ENCODE results near the gene ZNF521.

ZNF521 gene

GRCh38 chr18:25140962-25141308, 211.0 kb downstream of the ZNF521 start:
- Histone ChIP-seq H4K91ac (ENCODE audit: low read depth, low read length, poor library complexity) (no peak overlapping the region), H3K27me3 (ENCODE audit: control insufficient read depth in 3 of 3, insufficient read depth in 3 of 3, low read depth in 1 of 3, low read length in 3 of 3) (no peaks in the 10 kb centered on the region), H3K4me1 (ENCODE audit: control insufficient read depth in 2 of 2, insufficient read depth in 1 of 2, low read depth in 1 of 2, low read length in 2 of 2) (peaks cover 12 to 13% of the 10 kb centered on the region in 2 donors), H3K18ac (ENCODE audit: low read length) (no peak overlapping the region), H2BK12ac (ENCODE audit: low read length) (no peak overlapping the region), H3K27ac (replicated peaks; ENCODE audit: low read length) (no peak overlapping the region), H3K9ac (ENCODE audit: low read depth, low read length, poor library complexity) (no peak overlapping the region), H2AK5ac (ENCODE audit: low read depth, low read length) (no peak overlapping the region), H2BK120ac (ENCODE audit: low read depth, low read length) (no peak overlapping the region), H3K14ac (ENCODE audit: low read length) (no peak overlapping the region), H3K4ac (ENCODE audit: low read length) (no peak overlapping the region), H3K9me3 (replicated peaks in 1 of 2; ENCODE audit: control insufficient read depth in 2 of 2, insufficient read depth in 1 of 2, low read depth in 1 of 2, low read length in 2 of 2) (no peaks in the 10 kb centered on the region), H4K8ac (ENCODE audit: low read depth, low read length) (no peak overlapping the region), H3K4me3 (ENCODE audit: low read length in 2 of 2) (no peak overlapping the region), H3K4me2 (ENCODE audit: insufficient read depth, low read length, poor library complexity, severe bottlenecking) (no peak overlapping the region), H2AFZ (ENCODE audit: low read length) (no peak overlapping the region), H3K23ac (ENCODE audit: low read depth, low read length, poor library complexity) (no peak overlapping the region), H2BK15ac (ENCODE audit: low read length) (no peak overlapping the region), H2BK5ac (ENCODE audit: low read length) (no peak overlapping the region), H3K79me1 (ENCODE audit: low read depth, low read length) (peaks cover 2% of the 10 kb centered on the region), H3K36me3 (replicated peaks in 1 of 2; ENCODE audit: control insufficient read depth in 2 of 2, insufficient read depth in 2 of 2, low read length in 2 of 2) (peaks cover 0 to 17% of the 10 kb centered on the region in 2 donors)
- WGBS, 2 donors (ENCODE audit: extremely low coverage in 2 of 2, insufficient read length in 2 of 2, insufficient replicate concordance in 1 of 2): no CpG with 5 or more reads among the region's 4 CpGs
- no peak for DNase-seq (ENCODE audit: low spot score)

DNA sequence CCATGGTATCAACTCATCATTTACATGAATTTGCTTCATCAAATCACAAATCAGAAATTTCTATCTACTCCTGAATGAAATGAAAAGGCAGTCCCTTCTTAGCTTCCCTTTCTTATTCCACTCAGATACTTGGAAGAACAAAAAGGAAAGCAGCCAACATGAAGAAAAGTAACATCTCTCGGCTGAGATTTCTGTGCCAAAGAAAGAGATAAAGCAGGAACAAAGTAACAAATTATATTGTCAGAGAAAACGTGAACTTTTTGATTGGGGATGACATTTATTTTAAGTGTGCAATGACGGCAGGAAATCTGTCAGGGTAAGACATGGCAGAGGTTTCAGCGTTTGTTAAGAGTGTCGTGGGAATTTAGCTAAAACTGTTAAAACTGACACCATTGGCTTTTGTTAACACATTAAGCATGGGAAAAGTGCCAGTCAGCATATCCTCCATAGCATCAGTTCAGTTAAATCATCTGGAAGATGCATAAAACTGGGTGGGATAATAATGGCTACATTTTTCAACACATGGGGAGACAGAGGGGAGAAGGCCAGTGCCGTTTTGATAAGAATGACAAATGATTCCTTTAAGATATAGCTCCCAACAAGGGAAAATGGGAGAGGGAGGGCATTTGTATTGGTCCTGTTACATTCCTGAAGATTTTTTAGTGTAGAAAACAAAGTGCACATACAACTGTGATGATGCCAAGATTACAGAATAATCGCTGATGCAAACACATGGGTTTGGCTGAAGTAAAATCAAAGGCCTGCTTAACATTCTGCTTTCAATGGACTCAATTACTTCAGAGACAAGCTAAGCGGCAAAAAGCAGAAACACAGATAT, 211.6 kb downstream of the ZNF521 start:
- WGBS, 2 donors (ENCODE audit: extremely low coverage in 2 of 2, insufficient read length in 2 of 2, insufficient replicate concordance in 1 of 2): no CpG with 5 or more reads among the region's 8 CpGs
- no peak overlapping the region for H3K4me3 ChIP-seq (ENCODE audit: low read length in 2 of 2)
- no peak overlapping the region for H4K91ac ChIP-seq (ENCODE audit: low read depth, low read length, poor library complexity)
- H2BK120ac ChIP-seq (ENCODE audit: low read depth, low read length): no peak overlapping the region
- H3K4me2 ChIP-seq (ENCODE audit: insufficient read depth, low read length, poor library complexity, severe bottlenecking): no peak overlapping the region
- H3K36me3 ChIP-seq (replicated peaks in 1 of 2; ENCODE audit: control insufficient read depth in 2 of 2, insufficient read depth in 2 of 2, low read length in 2 of 2): peaks cover 0 to 19% of the 10 kb centered on the region in 2 donors
- no peaks in the 10 kb centered on the region for H3K27me3 ChIP-seq (ENCODE audit: control insufficient read depth in 3 of 3, insufficient read depth in 3 of 3, low read depth in 1 of 3, low read length in 3 of 3)
- H3K4me1 ChIP-seq (ENCODE audit: control insufficient read depth in 2 of 2, insufficient read depth in 1 of 2, low read depth in 1 of 2, low read length in 2 of 2): peaks cover 10 to 13% of the 10 kb centered on the region in 2 donors
- H2BK5ac ChIP-seq (ENCODE audit: low read length): no peak overlapping the region
- no peak overlapping the region for H3K27ac ChIP-seq (replicated peaks; ENCODE audit: low read length)
- H3K18ac ChIP-seq (ENCODE audit: low read length): no peak overlapping the region
- H2AFZ ChIP-seq (ENCODE audit: low read length): no peak overlapping the region
- no peak overlapping the region for H2BK15ac ChIP-seq (ENCODE audit: low read length)
- no peaks in the 10 kb centered on the region for H3K9me3 ChIP-seq (replicated peaks in 1 of 2; ENCODE audit: control insufficient read depth in 2 of 2, insufficient read depth in 1 of 2, low read depth in 1 of 2, low read length in 2 of 2)
- DNase-seq (ENCODE audit: low spot score): no peak
- H3K4ac ChIP-seq (ENCODE audit: low read length): no peak overlapping the region
- no peak overlapping the region for H2AK5ac ChIP-seq (ENCODE audit: low read depth, low read length)
- no peak overlapping the region for H2BK12ac ChIP-seq (ENCODE audit: low read length)
- no peak overlapping the region for H4K8ac ChIP-seq (ENCODE audit: low read depth, low read length)
- no peak overlapping the region for H3K9ac ChIP-seq (ENCODE audit: low read depth, low read length, poor library complexity)
- H3K79me1 ChIP-seq (ENCODE audit: low read depth, low read length): peaks cover 4% of the 10 kb centered on the region
- no peak overlapping the region for H3K23ac ChIP-seq (ENCODE audit: low read depth, low read length, poor library complexity)
- no peak overlapping the region for H3K14ac ChIP-seq (ENCODE audit: low read length)

DNA sequence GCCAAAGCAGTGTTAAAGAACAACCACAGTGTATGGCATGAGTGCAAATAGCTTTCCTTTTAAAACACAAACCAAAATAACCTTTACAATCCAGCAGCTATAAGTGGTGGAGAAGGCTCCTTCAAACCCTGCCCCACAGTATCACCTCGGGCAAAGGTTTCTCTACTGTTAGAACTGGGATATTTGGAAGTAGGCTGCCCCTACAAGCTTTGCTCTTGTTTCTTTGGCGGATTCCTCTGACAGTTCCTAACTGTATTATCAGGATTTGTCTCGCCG, 214.8 kb downstream of the ZNF521 start:
- Histone ChIP-seq H3K4me2 (ENCODE audit: insufficient read depth, low read length, poor library complexity, severe bottlenecking) (no peak overlapping the region), H2AK5ac (ENCODE audit: low read depth, low read length) (no peak overlapping the region), H3K9me3 (replicated peaks in 1 of 2; ENCODE audit: control insufficient read depth in 2 of 2, insufficient read depth in 1 of 2, low read depth in 1 of 2, low read length in 2 of 2) (no peaks in the 10 kb centered on the region), H2BK15ac (ENCODE audit: low read length) (no peak overlapping the region), H3K9ac (ENCODE audit: low read depth, low read length, poor library complexity) (no peak overlapping the region), H2BK5ac (ENCODE audit: low read length) (no peak overlapping the region), H3K23ac (ENCODE audit: low read depth, low read length, poor library complexity) (no peak overlapping the region), H3K4me1 (ENCODE audit: control insufficient read depth in 2 of 2, insufficient read depth in 1 of 2, low read depth in 1 of 2, low read length in 2 of 2) (peaks cover 2 to 9% of the 10 kb centered on the region in 2 donors), H3K27me3 (ENCODE audit: control insufficient read depth in 3 of 3, insufficient read depth in 3 of 3, low read depth in 1 of 3, low read length in 3 of 3) (no peaks in the 10 kb centered on the region), H3K27ac (replicated peaks; ENCODE audit: low read length) (no peak overlapping the region), H4K8ac (ENCODE audit: low read depth, low read length) (no peak overlapping the region), H2BK12ac (ENCODE audit: low read length) (no peak overlapping the region), H2AFZ (ENCODE audit: low read length) (no peak overlapping the region), H2BK120ac (ENCODE audit: low read depth, low read length) (no peak overlapping the region), H3K79me1 (ENCODE audit: low read depth, low read length) (peaks cover 8% of the 10 kb centered on the region), H3K4ac (ENCODE audit: low read length) (no peak overlapping the region), H3K36me3 (replicated peaks in 1 of 2; ENCODE audit: control insufficient read depth in 2 of 2, insufficient read depth in 2 of 2, low read length in 2 of 2) (peaks cover 2 to 45% of the 10 kb centered on the region in 2 donors), H3K4me3 (ENCODE audit: low read length in 2 of 2) (no peak overlapping the region), H4K91ac (ENCODE audit: low read depth, low read length, poor library complexity) (no peak overlapping the region), H3K14ac (ENCODE audit: low read length) (no peak overlapping the region), H3K18ac (ENCODE audit: low read length) (no peak overlapping the region)
- WGBS, 2 donors (ENCODE audit: extremely low coverage in 2 of 2, insufficient read length in 2 of 2, insufficient replicate concordance in 1 of 2): no CpG with 5 or more reads among the region's 4 CpGs
- no peak for DNase-seq (ENCODE audit: low spot score)

DNA sequence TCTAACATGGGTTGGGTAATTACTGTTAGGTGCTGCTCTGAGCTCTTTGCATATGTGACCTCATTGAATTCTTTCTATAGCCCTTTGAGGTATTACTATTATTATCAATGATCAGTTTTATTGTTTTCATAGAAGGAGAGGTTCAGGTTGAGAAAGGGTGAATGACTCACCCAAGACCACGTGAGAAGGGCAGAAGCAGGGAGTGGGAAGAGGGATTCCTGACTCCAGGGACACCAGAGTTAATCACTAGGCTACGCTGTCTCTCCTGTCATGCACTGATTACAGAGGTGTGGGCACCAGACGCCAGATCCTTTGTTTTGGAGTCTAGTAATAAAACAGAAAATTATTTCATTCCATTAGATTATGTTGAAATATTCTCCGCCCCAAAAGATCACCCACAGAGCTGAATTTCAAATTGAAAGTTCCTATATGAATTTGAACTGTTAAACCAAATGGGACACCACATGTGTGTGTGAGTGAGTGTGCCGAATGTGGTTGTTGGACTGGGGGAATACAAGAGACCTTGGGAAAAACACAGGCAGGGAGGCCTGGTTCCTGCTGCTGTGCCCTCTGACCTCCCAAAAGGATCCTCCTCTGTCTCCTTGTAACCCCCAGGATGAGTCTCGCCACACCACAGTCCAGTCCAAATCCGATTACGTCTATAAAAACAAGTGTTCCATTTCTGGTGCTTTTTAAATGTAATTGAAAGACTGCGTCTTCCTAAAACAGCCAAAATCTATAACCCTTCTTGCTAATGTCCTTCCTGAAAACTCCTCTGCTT, 215.4 kb downstream of the ZNF521 start:
- no peak for DNase-seq (ENCODE audit: low spot score)
- H3K4me1 ChIP-seq (ENCODE audit: control insufficient read depth in 2 of 2, insufficient read depth in 1 of 2, low read depth in 1 of 2, low read length in 2 of 2): peaks cover 2 to 9% of the 10 kb centered on the region in 2 donors
- no peak overlapping the region for H3K4me3 ChIP-seq (ENCODE audit: low read length in 2 of 2)

More for the DNA sequence above, 215.4 kb downstream of the ZNF521 start:
- H3K36me3 ChIP-seq (replicated peaks in 1 of 2; ENCODE audit: control insufficient read depth in 2 of 2, insufficient read depth in 2 of 2, low read length in 2 of 2): peaks cover 2 to 50% of the 10 kb centered on the region in 2 donors
- no peak overlapping the region for H3K18ac ChIP-seq (ENCODE audit: low read length)
- H3K4ac ChIP-seq (ENCODE audit: low read length): no peak overlapping the region
- H2BK5ac ChIP-seq (ENCODE audit: low read length): no peak overlapping the region
- H3K9ac ChIP-seq (ENCODE audit: low read depth, low read length, poor library complexity): no peak overlapping the region
- no peak overlapping the region for H4K8ac ChIP-seq (ENCODE audit: low read depth, low read length)
- H3K27ac ChIP-seq (replicated peaks; ENCODE audit: low read length): no peak overlapping the region
- H2BK12ac ChIP-seq (ENCODE audit: low read length): no peak overlapping the region
- H2AK5ac ChIP-seq (ENCODE audit: low read depth, low read length): no peak overlapping the region
- no peak overlapping the region for H2BK120ac ChIP-seq (ENCODE audit: low read depth, low read length)
- H3K79me1 ChIP-seq (ENCODE audit: low read depth, low read length): peaks cover 8% of the 10 kb centered on the region
- H2BK15ac ChIP-seq (ENCODE audit: low read length): no peak overlapping the region
- no peaks in the 10 kb centered on the region for H3K9me3 ChIP-seq (replicated peaks in 1 of 2; ENCODE audit: control insufficient read depth in 2 of 2, insufficient read depth in 1 of 2, low read depth in 1 of 2, low read length in 2 of 2)
- H3K14ac ChIP-seq (ENCODE audit: low read length): no peak overlapping the region
- no peak overlapping the region for H4K91ac ChIP-seq (ENCODE audit: low read depth, low read length, poor library complexity)
- no CpG with 5 or more reads among the region's 9 CpGs for WGBS, 2 donors (ENCODE audit: extremely low coverage in 2 of 2, insufficient read length in 2 of 2, insufficient replicate concordance in 1 of 2)
- H3K27me3 ChIP-seq (ENCODE audit: control insufficient read depth in 3 of 3, insufficient read depth in 3 of 3, low read depth in 1 of 3, low read length in 3 of 3): no peaks in the 10 kb centered on the region
- H3K4me2 ChIP-seq (ENCODE audit: insufficient read depth, low read length, poor library complexity, severe bottlenecking): no peak overlapping the region
- no peak overlapping the region for H3K23ac ChIP-seq (ENCODE audit: low read depth, low read length, poor library complexity)
- no peak overlapping the region for H2AFZ ChIP-seq (ENCODE audit: low read length)
